Muscle of arm (tissue), 12 donors: ENCODE results near the gene ACSL1. TPM values are rescaled to one million over a fixed set of nuclear protein-coding genes. Genes with fewer than 3 reads are reported as not detected.
"Not testable (repeated sequence)": the region's sequence is repeated elsewhere in the genome, so short reads cannot be mapped to it uniquely, and the experiment has no call there.

Experiments used
- DNase-seq: peaks from one replicate; pipeline ENCODE4 v3.0.0-alpha.2; 2013
- polyA plus RNA-seq, 12 donors: library from polyadenylated mRNA; unstranded; fragments of 120-200 nt; gene quantifications; one replicate each; pipeline ENCODE4 v1.2.1, GENCODE V29; 2013; ENCODE audit not compliant: insufficient read length in 12 of 12

Gene ACSL1
- polyA plus RNA-seq, 12 donors, result 27.1 to 64.0 (median 53.9) TPM; not detected in 1

DNA sequence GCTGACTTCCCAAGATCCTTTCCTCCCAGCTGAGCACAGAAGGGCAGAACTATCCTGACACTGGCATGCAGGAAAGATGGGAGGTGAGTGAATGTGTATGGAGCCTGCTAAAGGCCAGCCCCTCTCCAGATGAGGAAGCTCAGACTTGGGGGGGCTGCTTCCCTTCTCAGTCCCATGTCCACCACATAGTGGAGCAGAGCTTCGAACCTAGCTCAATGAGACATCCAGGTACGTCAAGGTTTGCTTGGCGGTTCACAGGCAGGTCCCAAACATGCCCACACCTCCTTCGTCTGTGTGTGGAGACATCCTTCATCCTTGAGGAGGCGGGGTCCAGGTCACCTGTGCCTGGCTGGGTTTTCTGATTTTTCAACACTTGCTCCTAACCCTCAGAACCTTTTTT, 31.3 kb downstream of the ACSL1 start:
- DNase-seq, result no peak

GRCh38 chr4:184793735-184794355, 31.9 kb downstream of the ACSL1 start:
- DNase-seq, result no peak

- no peak for DNase-seq
These were observed 32.7 kb downstream of the ACSL1 start for GRCh38 chr4:184792950-184793555.

- DNase-seq, result no peak
These were observed 33.4 kb downstream of the ACSL1 start for GRCh38 chr4:184792334-184792733.

GRCh38 chr4:184790826-184791225, 34.9 kb downstream of the ACSL1 start:
- DNase-seq, result no peak

DNA sequence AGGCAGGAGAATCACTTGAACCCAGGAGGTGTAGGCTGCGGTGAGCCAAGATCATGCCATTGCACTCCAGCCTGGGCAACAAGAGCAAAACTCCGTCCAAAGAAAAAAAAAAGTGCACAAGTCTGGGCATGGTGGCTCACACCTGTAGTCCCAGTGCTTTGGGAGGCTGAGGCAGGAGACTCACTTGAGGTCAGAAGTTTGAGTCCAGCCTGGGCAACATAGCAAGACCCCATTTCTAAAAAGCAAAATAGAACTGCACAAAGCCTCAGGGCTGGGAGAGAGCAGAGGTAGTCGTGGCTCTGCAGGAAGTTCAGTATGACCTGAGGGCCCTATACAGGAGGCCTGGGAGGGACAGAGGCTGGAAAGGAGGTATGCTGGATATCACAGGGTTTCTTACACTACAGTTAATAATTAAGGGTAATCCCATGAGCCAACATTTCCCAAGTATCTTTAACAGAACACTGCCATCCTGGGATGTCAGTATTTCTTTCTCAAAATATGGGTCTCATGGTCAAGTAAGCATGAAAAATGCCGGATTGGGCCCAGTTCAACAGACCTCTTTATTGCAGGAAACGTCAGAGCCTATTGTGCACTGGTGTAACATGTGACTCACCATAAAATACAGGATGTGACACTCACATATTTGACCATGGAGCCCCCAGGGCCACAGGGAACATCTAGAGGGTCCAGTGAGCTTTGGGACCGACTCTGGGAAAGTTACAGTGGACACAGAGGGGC, 37.8 kb downstream of the ACSL1 start:
- DNase-seq, result no peak

DNA sequence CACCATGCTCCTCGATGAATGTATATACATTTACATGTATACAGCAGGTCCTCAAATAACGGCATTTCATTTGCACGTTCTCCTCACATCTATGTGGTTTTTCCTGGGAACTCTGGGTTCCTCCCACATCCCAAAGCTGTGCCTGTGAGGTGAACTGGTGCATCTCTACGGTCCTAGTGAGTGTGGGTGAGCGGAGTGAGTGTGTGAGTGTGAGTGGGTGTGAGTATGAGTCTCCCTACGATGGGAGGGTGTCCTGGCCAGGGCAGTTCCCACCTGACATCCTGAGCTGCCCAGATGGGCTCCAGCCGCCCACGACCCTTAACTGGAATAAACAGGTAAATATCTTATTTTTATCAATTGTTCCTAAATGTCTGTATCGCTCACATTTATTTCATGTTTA, 40.0 kb downstream of the ACSL1 start:
- no peak for DNase-seq

GRCh38 chr4:184784628-184785257, 41.0 kb downstream of the ACSL1 start:
- no peak for DNase-seq

DNA sequence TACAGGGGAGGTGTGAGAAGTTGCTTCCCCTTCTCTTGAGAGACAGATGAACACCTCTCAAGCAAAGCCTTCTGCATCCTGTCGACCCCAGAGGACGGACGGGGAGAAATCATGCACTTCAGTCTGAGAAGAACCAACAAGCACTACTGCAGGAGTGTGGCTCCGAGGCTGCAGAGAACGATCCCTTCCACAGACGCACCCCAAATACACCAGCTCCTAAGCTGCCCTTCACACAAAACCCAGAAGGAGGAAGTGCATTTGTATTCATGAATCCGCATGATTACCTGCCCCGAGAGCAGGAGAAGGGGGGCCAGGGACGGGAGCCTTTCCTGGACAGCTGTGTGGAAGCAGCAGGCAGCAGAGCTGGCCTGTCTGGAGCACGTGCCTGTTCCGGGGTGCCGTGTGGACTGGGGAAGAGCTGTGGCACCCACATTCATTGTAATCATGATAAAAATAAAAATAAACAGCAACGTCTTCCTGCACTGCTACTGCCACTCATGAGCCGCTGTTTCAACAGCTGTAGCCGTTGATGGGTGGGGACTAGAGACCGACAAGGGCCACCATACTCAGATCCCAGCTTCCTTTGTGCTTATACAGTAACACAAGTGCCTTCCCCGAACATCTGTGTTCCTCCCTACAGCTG, 42.9 kb downstream of the ACSL1 start:
- no peak for DNase-seq

DNA sequence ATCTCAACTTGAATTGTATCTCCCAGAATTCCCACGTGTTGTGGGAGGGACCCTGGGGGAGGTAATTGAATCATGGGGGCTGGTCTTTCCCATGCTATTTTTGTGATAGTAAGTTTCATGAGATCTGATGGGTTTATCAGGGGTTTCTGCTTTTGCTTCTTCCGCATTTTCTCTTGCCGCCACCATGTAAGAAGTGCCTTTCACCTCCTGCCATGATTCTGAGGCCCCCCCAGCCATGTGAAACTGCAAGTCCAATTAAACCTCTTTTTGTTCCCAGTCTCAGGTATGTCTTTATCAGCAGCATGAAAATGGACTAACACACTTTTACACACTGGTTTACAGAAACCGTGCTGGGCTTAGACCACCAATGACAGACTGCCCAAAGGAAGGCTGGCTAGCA, 46.6 kb downstream of the ACSL1 start:
- DNase-seq, result not testable (repeated sequence)

DNA sequence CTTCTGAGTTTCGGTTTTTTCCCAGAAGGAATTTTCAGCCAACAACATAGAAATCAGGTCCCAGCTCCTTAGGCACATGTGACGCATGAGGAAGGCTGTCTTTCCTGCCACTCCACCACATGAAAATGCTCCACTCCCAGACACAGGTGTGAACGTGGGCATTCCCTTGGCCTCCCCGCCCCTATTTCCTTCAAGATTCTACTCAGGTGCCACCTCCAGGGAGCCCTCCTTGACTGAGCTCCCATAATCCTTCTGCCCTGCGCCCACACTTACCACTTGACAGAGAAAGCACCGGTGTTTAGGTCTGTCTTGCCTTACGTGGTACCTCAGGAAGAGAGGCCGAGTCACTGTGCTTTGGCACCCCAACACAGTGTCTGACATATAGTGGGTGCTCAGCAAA, 47.4 kb downstream of the ACSL1 start:
- DNase-seq, result no peak

GRCh38 chr4:184776821-184777220, 48.9 kb downstream of the ACSL1 start:
- no peak for DNase-seq

DNA sequence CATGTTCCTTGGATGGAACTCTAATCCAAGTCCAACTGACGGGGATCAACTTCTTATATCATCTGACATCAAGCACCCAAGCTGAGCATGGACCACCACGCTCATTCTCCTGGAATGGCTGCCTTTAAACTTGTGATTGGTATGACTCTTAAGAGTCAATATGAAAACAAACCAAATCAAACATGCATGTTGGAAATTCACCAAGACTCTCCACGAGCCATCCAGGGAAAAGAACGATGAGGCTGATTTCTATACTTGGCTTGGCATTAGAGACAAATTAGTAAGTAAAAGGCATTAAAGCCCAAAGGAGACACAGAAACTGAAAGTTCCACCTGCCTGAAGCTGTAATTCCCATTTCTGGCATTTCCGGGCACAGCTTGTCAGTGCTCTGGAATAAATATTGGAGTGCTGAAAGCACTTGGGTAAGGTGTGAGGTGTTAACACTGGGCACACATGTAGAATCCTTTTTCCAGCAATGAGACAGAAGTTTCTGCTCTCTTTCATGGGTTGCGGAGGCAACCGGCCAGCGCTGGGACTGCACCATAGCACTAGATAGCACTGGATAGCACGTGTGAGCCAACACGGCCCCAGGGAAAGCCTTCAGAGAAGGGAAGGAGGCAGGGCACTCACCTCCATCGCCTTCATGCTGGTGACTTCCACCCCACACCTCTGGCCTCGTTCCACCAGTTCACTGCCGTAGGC, 49.8 kb downstream of the ACSL1 start:
- no peak for DNase-seq

DNA sequence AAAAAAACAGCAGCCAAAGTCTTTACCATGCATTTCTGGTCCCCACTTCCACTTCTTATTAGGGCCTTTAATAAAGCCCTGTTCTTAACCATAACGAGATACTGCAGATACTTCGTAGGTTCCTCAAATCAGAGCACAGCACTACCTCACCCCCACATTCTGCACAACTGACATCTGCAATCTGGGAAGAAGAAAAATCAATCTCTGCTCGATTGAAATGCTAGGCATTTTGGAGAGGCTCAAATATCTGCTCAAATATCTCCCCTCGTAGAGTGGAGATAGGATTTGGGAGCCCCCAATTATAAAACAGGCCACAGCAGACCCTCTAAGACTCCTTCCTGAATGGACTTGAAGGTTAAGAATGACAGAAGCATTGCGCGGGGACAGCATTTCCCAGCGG, 51.6 kb downstream of the ACSL1 start:
- no peak for DNase-seq

- DNase-seq, result no peak
These were observed 54.4 kb downstream of the ACSL1 start for GRCh38 chr4:184771416-184771815.

DNA sequence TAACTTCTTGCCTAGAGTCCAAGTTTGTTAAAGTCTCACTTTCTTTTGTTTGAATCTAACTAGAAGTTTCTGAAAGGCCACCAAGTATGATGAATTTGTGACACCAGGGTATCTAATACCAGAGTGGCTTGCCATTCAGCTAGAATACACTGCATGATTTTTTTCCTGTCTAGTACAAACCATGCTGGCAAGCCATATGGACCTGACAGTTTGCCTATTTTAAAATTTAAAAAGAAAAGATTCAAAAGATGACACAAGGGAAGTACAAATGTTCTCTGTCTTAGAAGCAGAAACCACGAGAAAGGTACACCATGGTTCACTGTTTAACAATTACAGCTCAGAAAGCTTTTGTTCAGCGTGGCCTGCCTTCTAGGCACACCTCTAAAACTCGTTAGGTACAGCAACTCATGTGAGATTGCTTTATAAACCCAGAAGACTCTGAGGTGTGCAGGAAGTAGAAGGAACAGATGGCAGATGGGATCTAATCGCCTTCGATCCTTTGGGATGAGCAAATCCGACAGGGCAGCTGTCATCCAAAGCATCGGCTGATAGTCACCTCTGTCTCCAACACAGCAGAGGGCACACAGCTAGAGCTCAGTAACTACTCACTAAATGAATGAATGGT, 56.5 kb downstream of the ACSL1 start:
- no peak for DNase-seq

- no peak for DNase-seq
These were observed 57.5 kb downstream of the ACSL1 start for GRCh38 chr4:184768296-184768695.

DNA sequence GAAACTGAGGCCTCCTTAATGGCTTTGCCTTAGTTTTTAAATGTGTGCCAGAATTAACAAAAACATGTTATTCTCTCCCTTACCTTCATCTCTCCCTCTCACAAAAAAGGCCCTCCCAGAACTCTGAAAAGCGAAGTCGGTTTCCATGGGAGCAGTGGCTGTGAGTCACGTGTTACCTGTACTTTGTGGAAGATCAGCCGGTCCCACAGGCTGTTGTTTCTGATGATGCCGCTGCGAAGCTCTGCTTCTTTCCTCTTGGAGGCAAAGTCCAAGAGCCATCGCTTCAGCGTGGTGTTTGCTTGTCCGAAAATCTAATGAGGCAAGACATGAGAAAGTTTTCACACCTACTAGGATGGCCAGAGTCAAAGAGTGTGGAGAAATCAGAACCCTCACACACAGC, 59.3 kb downstream of the ACSL1 start:
- DNase-seq, result no peak

DNA sequence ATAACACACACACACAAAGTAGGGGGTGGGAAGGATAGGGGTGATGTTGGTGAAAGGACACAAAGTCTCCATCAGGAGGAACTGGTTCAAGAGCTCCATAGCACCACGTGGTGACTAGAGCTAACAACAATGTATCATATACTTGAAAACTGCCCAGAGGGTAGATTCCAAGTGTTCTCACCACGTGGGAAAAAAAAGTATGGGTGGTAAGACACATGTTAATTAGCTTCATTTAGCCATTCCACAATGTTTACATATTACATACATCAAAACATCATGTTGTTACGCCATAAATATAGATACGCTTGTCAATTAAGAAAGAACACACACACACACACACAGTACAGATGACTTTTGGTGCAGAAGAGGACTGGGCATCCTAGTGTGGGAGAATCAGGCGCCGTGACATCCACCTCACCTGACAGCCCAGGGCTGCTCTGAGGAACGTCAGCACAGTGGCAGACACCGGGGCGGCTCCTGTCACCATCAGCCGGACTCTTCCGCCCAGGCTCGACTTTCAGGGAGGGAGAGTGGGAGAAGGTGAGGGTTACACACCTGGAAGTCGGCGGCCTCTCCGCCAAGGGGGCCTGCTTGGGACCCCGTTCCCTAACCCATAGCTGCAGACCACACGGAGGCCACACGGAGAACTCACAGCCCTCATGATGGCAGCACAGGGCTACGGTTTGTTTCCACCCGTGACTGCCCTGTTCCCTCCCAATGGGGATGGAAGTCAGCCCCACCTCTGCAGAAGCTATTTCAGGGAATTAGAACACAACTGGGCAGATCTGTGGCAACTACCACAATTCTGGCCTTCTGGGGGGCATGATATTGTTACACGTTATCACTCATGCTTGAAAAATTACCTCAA, 60.1 kb downstream of the ACSL1 start:
- no peak for DNase-seq

DNA sequence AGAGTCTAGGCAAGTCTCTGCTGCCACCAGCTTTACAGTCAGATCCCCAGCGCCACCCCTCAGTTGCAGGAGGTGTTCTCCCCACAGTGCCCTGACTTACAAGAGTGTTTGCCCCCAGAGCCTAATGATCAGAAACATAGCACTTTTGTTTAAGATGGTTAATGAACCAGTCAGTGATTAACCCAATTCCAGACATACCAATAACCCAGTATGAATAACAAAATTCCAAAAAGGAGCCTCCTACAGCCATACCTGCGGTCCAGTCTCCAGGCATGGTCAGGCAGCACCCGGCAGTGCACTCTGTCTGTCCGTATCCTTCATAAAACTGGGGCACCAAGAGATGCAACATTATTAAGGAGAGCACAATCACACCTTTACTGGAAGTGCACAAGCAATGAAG, 61.2 kb downstream of the ACSL1 start:
- DNase-seq, result no peak
